GM18870 (cell line): ENCODE data around the gene PNO1.

Experiments
- ATAC-seq: cut with Tn5 transposase; IDR thresholded peaks from one replicate; pipeline ENCODE4 v1.9.1; 2021; ENCODE audit warnings: moderate library complexity; ENCODE audit not compliant: unreplicated experiment

PNO1 gene

DNA sequence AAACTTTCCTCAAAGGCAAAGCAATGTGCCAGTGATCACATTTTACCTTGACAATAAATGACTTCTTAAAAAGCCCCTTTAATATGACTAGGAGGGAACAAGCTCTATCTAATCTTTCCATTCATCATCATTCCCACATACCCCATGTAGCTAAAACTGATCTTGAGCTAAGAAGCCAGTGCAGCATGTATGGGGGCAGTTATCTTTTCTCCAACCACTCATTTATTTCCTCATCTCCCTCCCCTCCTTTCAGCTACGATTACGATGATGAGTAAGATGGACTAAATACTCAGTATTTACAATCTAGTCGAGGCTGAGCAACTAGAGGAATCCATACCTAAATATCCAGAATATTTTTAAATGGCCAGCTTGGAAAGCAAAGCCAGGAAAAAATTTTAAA lies 35.5 kb downstream of the PNO1 start:
- ATAC-seq = no peak

DNA sequence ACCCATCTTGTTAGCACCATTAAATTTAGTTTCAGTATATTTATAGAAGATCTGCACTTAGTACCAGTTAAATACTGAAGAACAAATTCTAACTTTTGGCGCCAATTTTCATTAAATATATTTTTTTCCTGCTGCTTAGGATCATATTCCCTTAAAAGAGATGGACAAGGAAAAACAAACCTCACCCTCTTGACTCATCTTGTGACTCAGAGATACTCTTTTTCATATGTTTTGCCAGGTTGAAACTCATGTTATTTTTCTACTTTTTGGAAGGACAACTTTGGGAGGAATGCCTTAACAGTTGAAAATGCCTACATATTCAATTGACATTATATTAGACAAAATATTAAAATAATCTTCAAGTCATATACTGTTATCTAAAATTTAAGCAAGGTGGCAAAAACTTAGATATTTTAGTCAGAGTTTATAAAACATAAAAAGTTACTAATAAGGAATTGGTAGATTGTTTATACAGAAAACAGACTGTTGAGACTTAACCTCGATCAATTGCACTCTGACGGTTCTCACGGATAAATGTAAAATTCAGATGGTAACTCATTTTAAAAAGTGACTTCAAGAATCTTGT lies 36.2 kb downstream of the PNO1 start:
- ATAC-seq = no peak

DNA sequence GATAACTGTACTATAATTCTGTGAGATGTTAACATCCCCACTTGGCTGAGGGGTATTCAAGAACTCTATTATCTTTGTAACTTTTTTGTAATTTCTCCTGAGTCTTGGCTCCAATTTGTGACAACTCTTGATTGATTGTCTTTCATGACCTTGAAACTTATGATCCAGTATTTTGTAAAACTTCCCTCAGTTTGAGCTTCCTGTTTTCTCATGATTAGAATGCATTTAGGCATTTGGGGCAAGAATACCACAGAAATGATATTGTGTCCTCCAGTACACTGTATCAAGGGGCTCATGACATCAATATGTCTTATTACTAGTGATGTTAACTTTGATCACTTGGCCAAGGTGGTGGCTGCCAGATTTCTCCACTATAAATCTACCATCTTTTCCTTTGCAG lies 37.4 kb downstream of the PNO1 start:
- ATAC-seq = no peak

DNA sequence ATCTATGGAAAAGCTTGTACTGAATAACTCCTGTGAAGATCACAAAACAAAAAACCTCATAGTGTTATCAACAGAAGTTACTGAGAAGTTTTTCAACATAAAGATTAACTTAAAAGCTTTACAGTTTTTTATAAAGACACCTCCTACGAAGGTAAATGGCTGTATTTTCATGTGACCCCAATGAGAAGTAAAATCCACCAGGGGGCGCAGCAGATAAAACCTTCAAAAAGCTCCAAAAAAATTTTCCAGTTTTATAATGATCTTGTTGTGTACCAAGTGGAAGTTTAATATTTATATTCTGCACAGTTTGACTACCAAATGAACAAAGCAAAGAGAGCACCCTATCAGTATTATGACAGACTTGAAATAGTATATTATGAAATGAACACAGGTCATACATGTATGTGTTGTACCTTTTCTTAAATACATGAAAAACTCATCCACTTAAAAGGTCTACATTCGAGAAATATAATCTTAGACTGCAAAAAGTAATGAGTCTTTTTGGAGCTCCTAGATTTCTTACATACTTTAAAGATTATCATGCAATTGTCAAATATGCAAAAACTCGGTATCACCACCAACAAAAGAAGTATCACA lies 38.5 kb downstream of the PNO1 start:
- no peak for ATAC-seq

DNA sequence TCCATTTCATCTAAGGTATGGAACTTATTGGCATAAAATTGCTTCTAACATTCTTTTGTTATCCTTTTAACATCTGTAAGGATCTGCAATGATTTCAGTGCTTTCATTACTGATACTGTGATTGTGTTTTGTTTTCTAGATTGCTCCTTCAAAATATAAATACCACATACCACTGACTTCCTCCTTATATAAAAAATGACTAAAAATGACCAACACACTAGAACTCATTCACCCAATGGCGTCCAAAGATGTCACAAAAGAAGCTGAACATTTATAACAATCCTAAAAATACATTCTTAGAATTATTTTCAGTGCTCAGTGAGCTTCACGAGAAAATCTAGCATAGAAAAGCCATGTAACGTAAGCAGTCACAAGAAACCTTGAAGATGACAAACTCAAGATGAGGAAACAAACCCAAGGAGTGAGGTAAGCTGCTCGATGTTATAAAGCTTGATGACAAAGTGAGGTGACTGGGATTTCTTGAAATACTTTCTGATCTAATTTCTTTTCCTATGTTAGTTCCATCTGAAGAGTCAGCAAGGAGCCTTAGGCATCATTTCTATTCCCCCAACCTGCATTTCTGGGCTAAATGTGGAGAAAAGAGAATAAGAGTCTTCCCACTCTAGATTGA lies 42.6 kb downstream of the PNO1 start:
- ATAC-seq = no peak

DNA sequence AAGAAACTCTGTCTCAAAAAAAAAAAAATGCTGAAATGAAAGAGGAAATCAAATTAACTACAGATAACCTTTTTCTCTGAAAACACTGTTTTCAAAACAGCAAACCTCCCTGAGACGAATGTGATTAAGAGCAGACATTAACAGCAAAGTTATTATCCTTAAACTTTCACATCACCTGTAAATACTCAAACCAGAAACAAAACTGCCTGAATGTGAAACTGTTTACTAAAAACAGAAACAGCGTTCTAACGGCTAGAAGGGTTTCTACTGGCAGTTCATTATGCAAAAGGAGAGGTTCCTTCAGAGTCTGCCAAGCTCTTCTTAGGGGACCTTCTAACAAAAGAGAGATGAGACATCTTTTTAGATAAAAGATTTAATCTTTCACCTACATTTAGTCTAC lies 45.9 kb downstream of the PNO1 start:
- ATAC-seq = peak; percentile 94

DNA sequence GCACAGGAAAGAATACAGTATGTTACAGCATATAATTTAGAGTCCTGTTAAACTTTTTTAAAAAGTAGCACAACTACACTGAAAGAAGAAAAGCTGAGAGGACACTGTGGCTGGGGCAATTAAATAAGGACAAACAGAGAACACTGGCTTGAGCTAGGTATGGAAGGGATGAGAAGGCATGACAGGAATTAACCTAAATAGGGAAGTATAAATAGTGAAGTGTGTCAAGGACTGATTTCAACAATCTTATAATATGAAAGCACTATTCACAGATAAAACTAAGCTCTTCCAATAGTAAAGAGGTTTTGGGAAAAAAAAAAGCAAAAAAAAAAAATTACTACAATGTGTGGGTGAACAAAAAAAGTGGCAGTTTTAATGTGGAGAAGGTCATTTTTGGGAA lies 49.1 kb downstream of the PNO1 start:
- no peak for ATAC-seq

DNA sequence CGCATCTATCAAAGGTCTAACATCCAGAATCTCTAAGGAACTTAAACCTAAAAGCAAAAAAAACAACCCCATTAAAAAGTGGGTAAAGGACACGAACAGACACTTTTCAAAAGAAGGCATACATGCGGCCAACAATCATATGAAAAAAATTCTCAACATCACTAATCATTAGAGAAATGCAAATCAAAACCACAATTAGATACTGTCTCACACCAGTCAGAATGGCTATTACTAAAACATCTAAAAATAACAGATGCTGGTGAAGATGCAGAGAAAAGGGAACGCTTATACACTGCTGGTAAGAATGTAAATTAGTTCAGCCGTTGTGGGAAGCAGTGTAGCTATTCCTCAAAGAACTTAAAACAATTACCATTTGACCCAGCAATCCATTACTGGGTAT lies 56.7 kb downstream of the PNO1 start:
- peak; percentile 79 for ATAC-seq

DNA sequence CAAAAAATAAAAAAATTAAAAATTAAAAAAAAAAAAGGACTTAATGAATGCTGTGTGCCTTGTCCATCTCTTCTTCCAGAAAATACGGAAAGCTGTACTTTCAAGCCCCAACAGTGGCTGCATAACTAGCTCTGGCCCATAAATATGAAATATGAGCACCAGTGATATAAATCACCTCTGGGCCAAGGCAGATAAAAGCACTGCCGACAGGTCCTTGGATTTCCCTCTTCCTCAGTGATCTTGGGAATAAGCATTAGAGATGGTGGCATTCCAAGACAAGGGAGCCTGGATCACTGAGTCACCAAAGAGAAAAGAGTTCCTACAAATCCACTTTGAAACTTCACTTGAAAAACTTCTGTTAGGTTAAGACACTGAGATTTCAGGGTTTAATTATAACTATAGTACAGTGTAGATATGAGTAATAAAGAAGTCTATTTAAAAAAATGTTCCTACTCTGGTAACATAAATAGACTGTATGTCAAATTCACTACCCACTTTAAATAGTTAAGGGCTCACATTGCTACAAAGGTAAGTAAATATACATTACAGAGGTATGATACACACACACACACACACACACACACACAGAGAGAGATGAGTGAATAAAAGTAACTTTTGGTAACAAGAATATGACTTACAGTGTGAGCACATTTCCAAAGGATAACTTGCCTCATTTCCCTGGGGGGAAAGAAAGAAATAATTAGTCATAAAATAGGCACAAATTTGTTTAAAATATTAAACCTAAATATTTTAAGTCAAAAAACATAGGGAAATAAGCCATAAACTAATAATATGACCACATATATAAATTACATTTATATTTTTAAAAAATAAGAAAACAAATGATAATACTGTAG lies 59.0 kb downstream of the PNO1 start:
- no peak for ATAC-seq

DNA sequence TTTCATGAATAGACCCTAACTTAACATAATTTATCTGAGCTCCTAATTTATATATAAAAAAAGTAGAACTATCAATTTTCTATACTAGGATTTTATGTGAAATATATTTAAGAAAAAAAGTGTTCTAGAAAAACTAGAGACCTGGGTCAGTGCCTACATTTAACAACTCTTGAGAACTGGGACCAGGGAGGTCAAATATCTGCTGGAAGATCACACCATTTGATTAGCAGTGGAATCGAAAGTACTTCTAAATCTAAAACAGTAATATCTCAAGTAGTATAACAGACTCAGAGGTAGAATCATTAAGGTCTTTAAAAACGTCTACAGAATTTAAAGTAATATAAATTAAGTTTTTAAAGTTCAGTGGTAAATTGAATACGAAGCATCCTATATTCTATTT lies 60.0 kb downstream of the PNO1 start:
- no peak for ATAC-seq

DNA sequence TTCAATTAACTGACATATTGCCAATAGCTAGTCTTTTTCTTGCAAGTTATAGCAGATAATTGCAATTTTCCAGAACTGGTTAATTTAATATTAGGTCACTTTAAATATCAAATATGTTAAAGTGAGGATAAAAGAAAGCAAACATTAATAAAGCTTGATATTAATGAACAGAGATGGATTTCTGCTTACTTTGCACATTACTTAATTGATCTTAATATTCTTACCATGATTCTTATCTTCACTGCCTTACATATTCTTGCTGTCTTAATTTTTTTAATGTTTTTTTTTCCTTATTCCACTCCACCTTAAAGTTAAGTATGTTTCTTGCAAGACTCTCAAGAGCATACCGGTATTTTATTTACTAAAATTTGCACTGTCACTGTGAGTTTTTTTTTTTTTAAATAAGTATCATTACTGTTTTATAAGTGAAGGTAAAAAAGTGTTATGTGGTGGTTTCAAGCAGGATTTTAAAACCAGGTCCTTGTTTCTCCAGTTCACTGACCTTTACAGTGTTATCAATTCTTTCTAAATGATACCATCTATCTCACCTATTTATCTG lies 60.7 kb downstream of the PNO1 start:
- no peak for ATAC-seq

DNA sequence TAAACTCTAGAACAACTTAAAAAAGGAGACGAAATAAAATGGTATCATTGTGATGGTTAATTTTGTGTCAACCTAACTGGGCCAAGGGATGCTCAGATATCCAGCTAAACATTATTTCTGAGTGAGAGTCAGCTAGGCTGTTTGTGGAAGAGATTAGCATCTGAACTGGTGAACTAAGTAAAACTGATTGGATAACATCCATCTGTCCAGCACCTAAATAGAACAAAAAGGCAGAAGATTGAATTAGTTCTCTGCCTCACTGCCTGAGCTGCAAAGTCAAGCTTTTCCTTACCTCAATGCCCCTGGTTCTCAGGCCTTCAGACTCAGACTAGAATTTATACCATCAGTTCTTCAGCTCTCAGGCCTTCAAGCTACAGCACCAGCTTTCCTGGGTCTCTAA lies 64.6 kb downstream of the PNO1 start:
- ATAC-seq = no peak

DNA sequence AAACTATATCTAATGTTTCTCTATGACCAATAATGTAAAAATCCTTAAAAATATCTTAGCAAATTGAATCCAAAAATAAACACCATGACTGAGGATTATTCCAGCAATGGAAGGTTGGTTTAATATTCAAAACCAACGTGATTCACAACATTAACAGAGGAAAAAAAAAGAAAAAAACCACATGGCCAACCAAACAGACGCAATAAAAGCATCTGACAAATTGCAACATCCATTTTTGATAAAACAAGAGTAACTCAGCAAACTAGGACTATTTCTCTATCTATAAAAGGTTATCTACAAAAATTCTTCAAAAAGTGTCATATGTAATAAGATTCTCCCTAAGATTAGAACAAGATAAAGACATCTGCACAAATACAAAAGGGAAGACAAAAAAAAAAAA lies 65.7 kb downstream of the PNO1 start:
- no peak for ATAC-seq

DNA sequence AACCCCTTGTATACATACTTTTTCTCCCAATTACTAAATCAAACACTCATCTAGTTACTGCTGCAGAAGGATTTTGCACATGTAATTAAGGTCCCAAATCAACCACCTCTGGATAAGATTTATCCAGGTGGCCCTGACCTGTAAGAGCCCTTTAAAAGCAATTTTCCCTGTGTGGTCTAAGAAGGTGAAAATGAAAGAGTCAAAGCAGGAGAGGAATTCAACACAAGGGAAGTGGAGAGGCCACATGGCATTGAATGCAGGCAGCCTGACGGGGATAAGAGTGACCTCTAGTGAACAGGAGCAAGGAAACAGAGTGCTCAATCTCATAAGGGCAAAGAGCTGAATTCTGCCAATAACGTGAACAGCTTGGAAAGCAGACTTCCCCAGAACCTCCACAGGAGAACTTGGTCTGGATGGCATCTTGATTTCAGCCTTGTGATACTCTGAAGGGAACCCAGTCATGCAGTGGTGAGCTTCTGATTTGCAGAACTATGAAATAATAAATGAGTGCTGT lies 67.5 kb downstream of the PNO1 start:
- peak; percentile 63 for ATAC-seq
